Stomach (tissue), 4 donors: ENCODE measurements around the gene BANF1.

Source experiments
- CTCF ChIP-seq, 7 experiments: fragments of 450-650 bp in 4 of 7; fragments of 200-600 bp in 3 of 7; sonication (generic) in 3 of 7; IDR thresholded peaks; one replicate each; pipeline ENCODE4 v1.5.1; 2016 to 2019; ENCODE audit warnings: antibody characterized with exemption in 7 of 7, control low read depth in 2 of 7, mild to moderate bottlenecking in 1 of 7
- EP300 ChIP-seq: sonication (generic); formaldehyde crosslinking; IDR thresholded peaks from one replicate; pipeline ENCODE4 v1.6.1; 2017; ENCODE audit warnings: antibody characterized with exemption
- POLR2A ChIP-seq, 4 donors: fragments of 450-650 bp; IDR thresholded peaks; one replicate each; pipeline ENCODE4 v1.6.1; 2016; ENCODE audit warnings: antibody characterized with exemption in 4 of 4, control low read depth in 2 of 4, mild to moderate bottlenecking in 1 of 4, moderate library complexity in 1 of 4
- POLR2AphosphoS5 ChIP-seq, 3 donors: sonication (generic); formaldehyde crosslinking; IDR thresholded peaks; one replicate each; pipeline ENCODE4 v1.6.1; 2016; ENCODE audit warnings: antibody characterized with exemption in 3 of 3

GRCh38 chr11:65953471-65953870 lies 48.8 kb upstream of the BANF1 start:
- TF ChIP-seq CTCF (IDR thresholded peaks at IDR 0.05) = no peak
- TF ChIP-seq POLR2A (IDR thresholded peaks at IDR 0.05) = no peak
- no peak for TF ChIP-seq EP300
- TF ChIP-seq POLR2AphosphoS5 (IDR thresholded peaks at IDR 0.05) = no peak
